HepG2 (cell line): ENCODE measurements around the gene CIAPIN1. TPM values are rescaled to one million over a fixed set of nuclear protein-coding genes. Genes with fewer than 3 reads are reported as not detected.

Experiments
- DR1 ChIP-seq: sonication (generic); formaldehyde crosslinking; IDR thresholded peaks from 2 replicates; pipeline ENCODE4 v1.8.0; 2021; ENCODE audit warnings: mild to moderate bottlenecking, missing genetic modification reagents, inconsistent platforms
- KLF16 ChIP-seq, 2 experiments: sonication (generic) in 1 of 2; formaldehyde crosslinking in 1 of 2; IDR thresholded peaks; 2 replicates each; pipeline versions ENCODE4 v1.6.1 to v1.8.0; 2016 to 2023; ENCODE audit warnings: missing genetic modification reagents in 2 of 2, missing compliant biosample characterization in 1 of 2
- KLF6 ChIP-seq: IDR thresholded peaks from 2 replicates; pipeline ENCODE4 v1.8.0; 2016; ENCODE audit warnings: missing biosample characterization, missing genetic modification reagents
- MAFK ChIP-seq, 2 experiments: IDR thresholded peaks in 1 of 2; conservative IDR thresholded peaks in 1 of 2; 2 replicates each; pipeline ENCODE4 v1.6.1; 2011; ENCODE audit warnings: improper control_type of control experiment in 2 of 2, low read length in 2 of 2
- NCOR1 ChIP-seq: fragments of 200-600 bp; sonication (generic); IDR thresholded peaks from 2 replicates; pipeline ENCODE4 v1.7.0; 2017; ENCODE audit warnings: antibody characterized with exemption, low read length, borderline replicate concordance
- POGZ ChIP-seq: sonication (generic); formaldehyde crosslinking; IDR thresholded peaks from 2 replicates; pipeline ENCODE4 v1.4.0; 2020; ENCODE audit warnings: mild to moderate bottlenecking, missing genetic modification reagents
- REXO4 ChIP-seq: sonication (generic); formaldehyde crosslinking; IDR thresholded peaks from 2 replicates; pipeline ENCODE4 v1.8.0; 2022; ENCODE audit warnings: missing genetic modification reagents, mild to moderate bottlenecking, borderline replicate concordance
- RXRB ChIP-seq: IDR thresholded peaks from 2 replicates; pipeline ENCODE4 v1.6.1; 2016; ENCODE audit warnings: borderline replicate concordance, missing genetic modification reagents, missing compliant biosample characterization
- SMAD1 ChIP-seq: sonication (generic); formaldehyde crosslinking; IDR thresholded peaks from 2 replicates; pipeline ENCODE4 v1.4.0; 2020; ENCODE audit warnings: missing genetic modification reagents, low read depth, mild to moderate bottlenecking, borderline replicate concordance
- ZBTB42 ChIP-seq: sonication (generic); formaldehyde crosslinking; IDR thresholded peaks from 2 replicates; pipeline ENCODE4 v1.5.0; 2020; ENCODE audit warnings: mild to moderate bottlenecking, missing genetic modification reagents
- ZEB1 ChIP-seq: IDR thresholded peaks from 2 replicates; pipeline ENCODE4 v1.6.1; 2012; ENCODE audit warnings: mild to moderate bottlenecking, low read depth, inconsistent platforms; ENCODE audit not compliant: insufficient replicate concordance
- ZNF510 ChIP-seq: sonication (generic); formaldehyde crosslinking; IDR thresholded peaks from 2 replicates; pipeline ENCODE4 v1.4.0; 2020; ENCODE audit warnings: low read depth, mild to moderate bottlenecking, missing genetic modification reagents
- ZNF609 ChIP-seq: sonication (generic); formaldehyde crosslinking; IDR thresholded peaks from 2 replicates; pipeline ENCODE4 v1.4.0; 2020; ENCODE audit warnings: mild to moderate bottlenecking, missing genetic modification reagents, borderline replicate concordance
- ZNF883 ChIP-seq: sonication (generic); formaldehyde crosslinking; IDR thresholded peaks from 2 replicates; pipeline ENCODE4 v1.5.1; 2020; ENCODE audit warnings: mild to moderate bottlenecking, missing genetic modification reagents; ENCODE audit errors: not compliant biosample characterization
- polyA plus RNA-seq, 8 experiments: library from polyadenylated mRNA; depleted of rRNA in 3 of 8; stranded (reverse) in 7 of 8; unstranded in 1 of 8; fragments of >200 nt; fragmentation: Illumina TruSeq in 4 of 8; extraction: Trizol in 4 of 8; gene quantifications; 2 replicates each; pipeline versions ENCODE4 v1.2.1 to v1.2.3, GENCODE V29; 2011 to 2016; ENCODE audit warnings: low read depth in 4 of 8, missing spikeins in 1 of 8, mixed read lengths in 1 of 8; ENCODE audit not compliant: insufficient read depth in 1 of 8
- total RNA-seq, 5 experiments: library from RNA; depleted of rRNA; stranded (reverse); fragments of >200 nt; fragmentation: Illumina TruSeq; extraction: Trizol; gene quantifications; 2 replicates each; pipeline ENCODE4 v1.2.3, GENCODE V29; 2016; ENCODE audit warnings: low read depth in 1 of 5
- TF ChIP-seq, protein P1 (sequence below): IDR thresholded peaks from 2 replicates; pipeline ENCODE4 v1.6.1; 2012; ENCODE audit warnings: low read length, improper control_type of control experiment
- TF ChIP-seq, protein P2 (sequence below): sonication (generic); formaldehyde crosslinking; IDR thresholded peaks from 2 replicates; pipeline ENCODE4 v1.4.0; 2020; ENCODE audit warnings: missing genetic modification reagents, borderline replicate concordance

Gene CIAPIN1
- total and polyA plus RNA-seq, 2 of the 13 experiments (the other 11 are each of a cell fraction or from before 2014, with no cell fraction given) = 69.3 to 89.7 TPM

GRCh38 chr16:57479976-57480753 lies 33.0 kb upstream of the CIAPIN1 start (continued):
- TF ChIP-seq ZEB1 (no peak), POGZ (CRISPR knock-in tag) (peak; percentile 54; the same call in 1 of the 2 replicates), ZNF609 (CRISPR knock-in tag) (peak; percentile 70), MAFK (conservative IDR thresholded peaks at IDR 0.05 in 1 of 2, IDR thresholded peaks at IDR 0.05 in 1 of 2; ENCODE audit: low read length in 2 of 2) (no peak), DR1 (CRISPR knock-in tag) (peak; percentile 34; the same call in 1 of the 2 replicates), KLF16 (CRISPR knock-in tag; IDR thresholded peaks at IDR 0.05) (peak in 1 of 2 experiments; percentile 53; a peak in 1 of 4 replicates), RXRB (CRISPR knock-in tag) (peak; percentile 63; the same call in 1 of the 2 replicates), REXO4 (no peak), ZNF883 (CRISPR knock-in tag) (peak; percentile 63), ZNF510 (CRISPR knock-in tag) (peak; percentile 86), NCOR1 (peak; percentile 76), SMAD1 (CRISPR knock-in tag) (peak; percentile 82; the same call in 1 of the 2 replicates), ZBTB42 (CRISPR knock-in tag) (peak; percentile 73; the same call in 1 of the 2 replicates), KLF6 (CRISPR knock-in tag) (peak; percentile 70; the same call in 1 of the 2 replicates)
- TF ChIP-seq, protein P1, sequence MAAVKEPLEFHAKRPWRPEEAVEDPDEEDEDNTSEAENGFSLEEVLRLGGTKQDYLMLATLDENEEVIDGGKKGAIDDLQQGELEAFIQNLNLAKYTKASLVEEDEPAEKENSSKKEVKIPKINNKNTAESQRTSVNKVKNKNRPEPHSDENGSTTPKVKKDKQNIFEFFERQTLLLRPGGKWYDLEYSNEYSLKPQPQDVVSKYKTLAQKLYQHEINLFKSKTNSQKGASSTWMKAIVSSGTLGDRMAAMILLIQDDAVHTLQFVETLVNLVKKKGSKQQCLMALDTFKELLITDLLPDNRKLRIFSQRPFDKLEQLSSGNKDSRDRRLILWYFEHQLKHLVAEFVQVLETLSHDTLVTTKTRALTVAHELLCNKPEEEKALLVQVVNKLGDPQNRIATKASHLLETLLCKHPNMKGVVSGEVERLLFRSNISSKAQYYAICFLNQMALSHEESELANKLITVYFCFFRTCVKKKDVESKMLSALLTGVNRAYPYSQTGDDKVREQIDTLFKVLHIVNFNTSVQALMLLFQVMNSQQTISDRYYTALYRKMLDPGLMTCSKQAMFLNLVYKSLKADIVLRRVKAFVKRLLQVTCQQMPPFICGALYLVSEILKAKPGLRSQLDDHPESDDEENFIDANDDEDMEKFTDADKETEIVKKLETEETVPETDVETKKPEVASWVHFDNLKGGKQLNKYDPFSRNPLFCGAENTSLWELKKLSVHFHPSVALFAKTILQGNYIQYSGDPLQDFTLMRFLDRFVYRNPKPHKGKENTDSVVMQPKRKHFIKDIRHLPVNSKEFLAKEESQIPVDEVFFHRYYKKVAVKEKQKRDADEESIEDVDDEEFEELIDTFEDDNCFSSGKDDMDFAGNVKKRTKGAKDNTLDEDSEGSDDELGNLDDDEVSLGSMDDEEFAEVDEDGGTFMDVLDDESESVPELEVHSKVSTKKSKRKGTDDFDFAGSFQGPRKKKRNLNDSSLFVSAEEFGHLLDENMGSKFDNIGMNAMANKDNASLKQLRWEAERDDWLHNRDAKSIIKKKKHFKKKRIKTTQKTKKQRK = no peak
- TF ChIP-seq, protein P2, sequence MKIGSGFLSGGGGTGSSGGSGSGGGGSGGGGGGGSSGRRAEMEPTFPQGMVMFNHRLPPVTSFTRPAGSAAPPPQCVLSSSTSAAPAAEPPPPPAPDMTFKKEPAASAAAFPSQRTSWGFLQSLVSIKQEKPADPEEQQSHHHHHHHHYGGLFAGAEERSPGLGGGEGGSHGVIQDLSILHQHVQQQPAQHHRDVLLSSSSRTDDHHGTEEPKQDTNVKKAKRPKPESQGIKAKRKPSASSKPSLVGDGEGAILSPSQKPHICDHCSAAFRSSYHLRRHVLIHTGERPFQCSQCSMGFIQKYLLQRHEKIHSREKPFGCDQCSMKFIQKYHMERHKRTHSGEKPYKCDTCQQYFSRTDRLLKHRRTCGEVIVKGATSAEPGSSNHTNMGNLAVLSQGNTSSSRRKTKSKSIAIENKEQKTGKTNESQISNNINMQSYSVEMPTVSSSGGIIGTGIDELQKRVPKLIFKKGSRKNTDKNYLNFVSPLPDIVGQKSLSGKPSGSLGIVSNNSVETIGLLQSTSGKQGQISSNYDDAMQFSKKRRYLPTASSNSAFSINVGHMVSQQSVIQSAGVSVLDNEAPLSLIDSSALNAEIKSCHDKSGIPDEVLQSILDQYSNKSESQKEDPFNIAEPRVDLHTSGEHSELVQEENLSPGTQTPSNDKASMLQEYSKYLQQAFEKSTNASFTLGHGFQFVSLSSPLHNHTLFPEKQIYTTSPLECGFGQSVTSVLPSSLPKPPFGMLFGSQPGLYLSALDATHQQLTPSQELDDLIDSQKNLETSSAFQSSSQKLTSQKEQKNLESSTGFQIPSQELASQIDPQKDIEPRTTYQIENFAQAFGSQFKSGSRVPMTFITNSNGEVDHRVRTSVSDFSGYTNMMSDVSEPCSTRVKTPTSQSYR (CRISPR knock-in tag) = peak; percentile 65; the same call in 1 of the 2 replicates
